GM23338 (cell line): ENCODE measurements around the gene ZNF711.
"Not testable (repeated sequence)": the region's sequence is repeated elsewhere in the genome, so short reads cannot be mapped to it uniquely, and the experiment has no call there.

Source experiments
- CREB1 ChIP-seq: fragments of 250-450 bp; sonication (Bioruptor Pico); IDR thresholded peaks from 2 replicates; pipeline ENCODE4 v1.5.0; 2020; ENCODE audit warnings: low read depth, mild to moderate bottlenecking, moderate library complexity
- EZH2 ChIP-seq: fragments of 200-600 bp; sonication (generic); IDR thresholded peaks from one replicate; pipeline ENCODE4 v1.8.0; 2017; ENCODE audit warnings: antibody characterized with exemption, mild to moderate bottlenecking, low read depth; ENCODE audit not compliant: unreplicated experiment
- POLR2AphosphoS5 ChIP-seq: IDR thresholded peaks from 2 replicates; pipeline ENCODE4 v1.6.1; 2016; ENCODE audit warnings: antibody characterized with exemption, low read depth
- TF ChIP-seq, protein P1 (sequence below), 2 experiments: fragments of 200-600 bp in 1 of 2; sonication (generic) in 1 of 2; conservative IDR thresholded peaks; 2 replicates each; pipeline versions ENCODE4 v1.5.1 to v1.6.1; 2016 to 2017; ENCODE audit warnings: antibody characterized with exemption in 2 of 2, low read depth in 2 of 2, mild to moderate bottlenecking in 2 of 2, moderate library complexity in 1 of 2
- TF ChIP-seq, protein P2 (sequence below): IDR thresholded peaks from one replicate; pipeline ENCODE4 v1.6.1; 2018; ENCODE audit warnings: antibody characterized with exemption; ENCODE audit not compliant: unreplicated experiment

DNA sequence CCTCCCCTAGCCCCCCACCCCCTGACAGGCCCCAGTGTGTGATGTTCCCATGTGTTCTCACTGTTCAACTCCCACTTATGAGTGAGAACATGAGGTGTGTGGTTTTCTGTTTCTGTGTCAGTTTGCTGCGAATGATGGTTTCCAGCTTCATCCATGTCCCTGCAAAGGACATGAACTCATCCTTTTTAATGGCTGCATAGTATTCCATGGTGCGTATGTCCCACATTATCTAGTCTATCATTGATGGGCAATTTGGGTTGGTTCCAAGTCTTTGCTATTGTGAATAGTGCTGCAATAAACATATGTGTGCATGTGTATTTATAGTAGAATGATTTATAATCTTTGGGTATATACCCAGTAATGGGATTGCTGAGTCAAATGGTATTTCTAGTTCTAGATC is 67.6 kb downstream of the ZNF711 start:
- TF ChIP-seq, protein P1, sequence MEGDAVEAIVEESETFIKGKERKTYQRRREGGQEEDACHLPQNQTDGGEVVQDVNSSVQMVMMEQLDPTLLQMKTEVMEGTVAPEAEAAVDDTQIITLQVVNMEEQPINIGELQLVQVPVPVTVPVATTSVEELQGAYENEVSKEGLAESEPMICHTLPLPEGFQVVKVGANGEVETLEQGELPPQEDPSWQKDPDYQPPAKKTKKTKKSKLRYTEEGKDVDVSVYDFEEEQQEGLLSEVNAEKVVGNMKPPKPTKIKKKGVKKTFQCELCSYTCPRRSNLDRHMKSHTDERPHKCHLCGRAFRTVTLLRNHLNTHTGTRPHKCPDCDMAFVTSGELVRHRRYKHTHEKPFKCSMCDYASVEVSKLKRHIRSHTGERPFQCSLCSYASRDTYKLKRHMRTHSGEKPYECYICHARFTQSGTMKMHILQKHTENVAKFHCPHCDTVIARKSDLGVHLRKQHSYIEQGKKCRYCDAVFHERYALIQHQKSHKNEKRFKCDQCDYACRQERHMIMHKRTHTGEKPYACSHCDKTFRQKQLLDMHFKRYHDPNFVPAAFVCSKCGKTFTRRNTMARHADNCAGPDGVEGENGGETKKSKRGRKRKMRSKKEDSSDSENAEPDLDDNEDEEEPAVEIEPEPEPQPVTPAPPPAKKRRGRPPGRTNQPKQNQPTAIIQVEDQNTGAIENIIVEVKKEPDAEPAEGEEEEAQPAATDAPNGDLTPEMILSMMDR (conservative IDR thresholded peaks at IDR 0.05; ENCODE audit: low read depth in 2 of 2) = not testable (repeated sequence)
- not testable (repeated sequence) for TF ChIP-seq EZH2; POLR2AphosphoS5; CREB1 (CRISPR knock-in tag)
- TF ChIP-seq, protein P2, sequence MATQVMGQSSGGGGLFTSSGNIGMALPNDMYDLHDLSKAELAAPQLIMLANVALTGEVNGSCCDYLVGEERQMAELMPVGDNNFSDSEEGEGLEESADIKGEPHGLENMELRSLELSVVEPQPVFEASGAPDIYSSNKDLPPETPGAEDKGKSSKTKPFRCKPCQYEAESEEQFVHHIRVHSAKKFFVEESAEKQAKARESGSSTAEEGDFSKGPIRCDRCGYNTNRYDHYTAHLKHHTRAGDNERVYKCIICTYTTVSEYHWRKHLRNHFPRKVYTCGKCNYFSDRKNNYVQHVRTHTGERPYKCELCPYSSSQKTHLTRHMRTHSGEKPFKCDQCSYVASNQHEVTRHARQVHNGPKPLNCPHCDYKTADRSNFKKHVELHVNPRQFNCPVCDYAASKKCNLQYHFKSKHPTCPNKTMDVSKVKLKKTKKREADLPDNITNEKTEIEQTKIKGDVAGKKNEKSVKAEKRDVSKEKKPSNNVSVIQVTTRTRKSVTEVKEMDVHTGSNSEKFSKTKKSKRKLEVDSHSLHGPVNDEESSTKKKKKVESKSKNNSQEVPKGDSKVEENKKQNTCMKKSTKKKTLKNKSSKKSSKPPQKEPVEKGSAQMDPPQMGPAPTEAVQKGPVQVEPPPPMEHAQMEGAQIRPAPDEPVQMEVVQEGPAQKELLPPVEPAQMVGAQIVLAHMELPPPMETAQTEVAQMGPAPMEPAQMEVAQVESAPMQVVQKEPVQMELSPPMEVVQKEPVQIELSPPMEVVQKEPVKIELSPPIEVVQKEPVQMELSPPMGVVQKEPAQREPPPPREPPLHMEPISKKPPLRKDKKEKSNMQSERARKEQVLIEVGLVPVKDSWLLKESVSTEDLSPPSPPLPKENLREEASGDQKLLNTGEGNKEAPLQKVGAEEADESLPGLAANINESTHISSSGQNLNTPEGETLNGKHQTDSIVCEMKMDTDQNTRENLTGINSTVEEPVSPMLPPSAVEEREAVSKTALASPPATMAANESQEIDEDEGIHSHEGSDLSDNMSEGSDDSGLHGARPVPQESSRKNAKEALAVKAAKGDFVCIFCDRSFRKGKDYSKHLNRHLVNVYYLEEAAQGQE = not testable (repeated sequence)
